H9 (cell line): ENCODE measurements around the gene CCDC180. TPM values are rescaled to one million over a fixed set of nuclear protein-coding genes. Genes with fewer than 3 reads are reported as not detected.

Source experiments
- DNase-seq: peaks from one replicate; pipeline ENCODE4 v3.0.0-alpha.2; 2017
- H2AFZ ChIP-seq: one replicate; pipeline ENCODE4 v1.6.1; 2013; ENCODE audit warnings: mild to moderate bottlenecking, low read length, control low read depth, moderate library complexity
- H2AK5ac ChIP-seq: 2 replicates; pipeline ENCODE4 v1.6.1; 2013; ENCODE audit warnings: low read length, control low read depth, mixed read lengths; ENCODE audit not compliant: insufficient read length
- H2BK120ac ChIP-seq: one replicate; pipeline ENCODE4 v1.6.1; 2013; ENCODE audit warnings: low read depth, mild to moderate bottlenecking, low read length, control low read depth, inconsistent platforms; ENCODE audit not compliant: poor library complexity, severe bottlenecking
- H2BK12ac ChIP-seq: 2 replicates; pipeline ENCODE4 v1.6.1; 2013; ENCODE audit warnings: low read length, control low read depth, mixed read lengths, low read depth; ENCODE audit not compliant: insufficient read length
- H2BK15ac ChIP-seq: 2 replicates; pipeline ENCODE4 v1.6.1; 2013; ENCODE audit warnings: low read depth, low read length, control low read depth
- H2BK20ac ChIP-seq: one replicate; pipeline ENCODE4 v1.6.1; 2013; ENCODE audit warnings: low read depth, mild to moderate bottlenecking, low read length, control low read depth, inconsistent platforms; ENCODE audit not compliant: poor library complexity, severe bottlenecking
- H2BK5ac ChIP-seq: 2 replicates; pipeline ENCODE4 v1.6.1; 2013; ENCODE audit warnings: low read length, control low read depth, mixed read lengths; ENCODE audit not compliant: insufficient read length
- H3K14ac ChIP-seq: 2 replicates; pipeline ENCODE4 v1.6.1; 2013; ENCODE audit warnings: low read length, control low read depth; ENCODE audit not compliant: insufficient read depth
- H3K18ac ChIP-seq: 2 replicates; pipeline ENCODE4 v1.6.1; 2013; ENCODE audit warnings: low read depth, mild to moderate bottlenecking, mixed read lengths, low read length, control low read depth; ENCODE audit not compliant: insufficient read length
- H3K23ac ChIP-seq: 2 replicates; pipeline ENCODE4 v1.6.1; 2013; ENCODE audit warnings: low read length, control low read depth, mixed read lengths, low read depth; ENCODE audit not compliant: insufficient read length
- H3K23me2 ChIP-seq: 2 replicates; pipeline ENCODE4 v1.6.1; 2013; ENCODE audit warnings: low read depth, mild to moderate bottlenecking, mixed read lengths, low read length, control low read depth; ENCODE audit not compliant: insufficient read length, poor library complexity, severe bottlenecking
- H3K27ac ChIP-seq: 2 replicates; pipeline ENCODE4 v1.5.1; 2013; ENCODE audit warnings: low read length, control low read depth, mixed read lengths, low read depth; ENCODE audit not compliant: insufficient read length
- H3K27me3 ChIP-seq: 2 replicates; pipeline ENCODE4 v1.6.1; 2013; ENCODE audit warnings: low read length, control low read depth, inconsistent platforms; ENCODE audit not compliant: insufficient read depth
- H3K4ac ChIP-seq: 2 replicates; pipeline ENCODE4 v1.6.1; 2013; ENCODE audit warnings: low read depth, mild to moderate bottlenecking, control low read depth, inconsistent platforms, low read length, moderate library complexity
- H3K4me1 ChIP-seq: 2 replicates; pipeline ENCODE4 v1.6.1; 2013; ENCODE audit warnings: low read length, control low read depth, inconsistent platforms; ENCODE audit not compliant: insufficient read depth
- H3K4me2 ChIP-seq: 2 replicates; pipeline ENCODE4 v1.6.1; 2013; ENCODE audit warnings: low read length, control low read depth, mixed read lengths; ENCODE audit not compliant: insufficient read length, insufficient read depth
- H3K56ac ChIP-seq: 2 replicates; pipeline ENCODE4 v1.6.1; 2013; ENCODE audit warnings: low read depth, mild to moderate bottlenecking, mixed read lengths, low read length, control low read depth; ENCODE audit not compliant: insufficient read length
- H3K79me1 ChIP-seq: 2 replicates; pipeline ENCODE4 v1.6.1; 2013; ENCODE audit warnings: low read depth, mild to moderate bottlenecking, moderate library complexity, low read length, control low read depth, inconsistent platforms; ENCODE audit not compliant: insufficient read depth, poor library complexity, severe bottlenecking
- H3K79me2 ChIP-seq: 2 replicates; pipeline ENCODE4 v1.6.1; 2013; ENCODE audit warnings: low read length, control low read depth, inconsistent platforms; ENCODE audit not compliant: insufficient read depth
- H3K9ac ChIP-seq: 2 replicates; pipeline ENCODE4 v1.6.1; 2013; ENCODE audit warnings: low read length, control low read depth, mixed read lengths; ENCODE audit not compliant: insufficient read length; ENCODE audit errors: extremely low read depth
- H3K9me3 ChIP-seq: one replicate; pipeline ENCODE4 v1.6.1; 2013; ENCODE audit warnings: low read depth, low read length, inconsistent platforms; ENCODE audit not compliant: control insufficient read depth
- H3T11ph ChIP-seq: one replicate; pipeline ENCODE4 v1.6.1; 2013; ENCODE audit warnings: mild to moderate bottlenecking, low read length, control low read depth, inconsistent platforms
- H4K20me1 ChIP-seq: one replicate; pipeline ENCODE4 v1.6.1; 2013; ENCODE audit not compliant: control insufficient read depth, insufficient read length, insufficient read depth
- H4K5ac ChIP-seq: 2 replicates; pipeline ENCODE4 v1.6.1; 2013; ENCODE audit warnings: low read depth, mild to moderate bottlenecking, mixed read lengths, low read length, control low read depth; ENCODE audit not compliant: insufficient read length
- H4K8ac ChIP-seq: replicated peaks from 2 replicates; pipeline ENCODE4 v1.6.1; 2013; ENCODE audit warnings: low read length, control low read depth, mixed read lengths, low read depth; ENCODE audit not compliant: insufficient read length
- H4K91ac ChIP-seq: 2 replicates; pipeline ENCODE4 v1.6.1; 2013; ENCODE audit warnings: low read depth, mild to moderate bottlenecking, moderate library complexity, mixed read lengths, low read length, control low read depth; ENCODE audit not compliant: insufficient read length
- H3K27ac Mint-ChIP-seq, 3 experiments: 2 replicates in 2 of 3; 3 replicates in 1 of 3; pipeline ENCODE4 v1.8.0; 2020 to 2021; ENCODE audit warnings: mixed read lengths in 3 of 3, mild to moderate bottlenecking in 1 of 3, moderate library complexity in 1 of 3
- H3K27me3 Mint-ChIP-seq: 2 replicates; pipeline ENCODE4 v1.8.0; 2021; ENCODE audit warnings: low read depth, mild to moderate bottlenecking, moderate library complexity, mixed read lengths
- H3K36me3 Mint-ChIP-seq, 3 experiments: 2 replicates in 2 of 3; 3 replicates in 1 of 3; pipeline ENCODE4 v1.8.0; 2020 to 2021; ENCODE audit warnings: low read depth in 3 of 3, mixed read lengths in 3 of 3; ENCODE audit not compliant: insufficient read depth in 1 of 3
- H3K4me1 Mint-ChIP-seq, 2 experiments: 2 replicates each; pipeline ENCODE4 v1.8.0; 2020; ENCODE audit warnings: mixed read lengths in 2 of 2
- H3K4me3 Mint-ChIP-seq, 2 experiments: 2 replicates in 1 of 2; 3 replicates in 1 of 2; pipeline ENCODE4 v1.8.0; 2020 to 2021; ENCODE audit warnings: mild to moderate bottlenecking in 2 of 2, mixed read lengths in 2 of 2, moderate library complexity in 1 of 2
- H3K9me3 Mint-ChIP-seq, 2 experiments: 2 replicates in 1 of 2; 3 replicates in 1 of 2; pipeline ENCODE4 v1.8.0; 2020; ENCODE audit warnings: mild to moderate bottlenecking in 2 of 2, mixed read lengths in 2 of 2, moderate library complexity in 1 of 2
- CTCF ChIP-seq: fragments of 200-600 bp; sonication (generic); conservative IDR thresholded peaks from 3 replicates; pipeline ENCODE4 v1.8.0; 2021; ENCODE audit warnings: antibody characterized with exemption, mild to moderate bottlenecking
- WGBS: extraction: QIAGEN DNeasy Blood & Tissue Kit; methylation state at CpG from one replicate; pipeline ENCODE4 v1.1.7; 2013; ENCODE audit warnings: missing lambda C conversion rate, low lambda C conversion rate, mixed read lengths; ENCODE audit not compliant: insufficient read length; ENCODE audit errors: extremely low coverage; 5-methylcytosine and 5-hydroxymethylcytosine counted together
- total RNA-seq: library from RNA; stranded (reverse); gene quantifications from 2 replicates; pipeline ENCODE4 v1.2.1, GENCODE V29; 2021

Gene CCDC180
- total RNA-seq, 1 experiment from 2014 or later, result 5.9 TPM

DNA sequence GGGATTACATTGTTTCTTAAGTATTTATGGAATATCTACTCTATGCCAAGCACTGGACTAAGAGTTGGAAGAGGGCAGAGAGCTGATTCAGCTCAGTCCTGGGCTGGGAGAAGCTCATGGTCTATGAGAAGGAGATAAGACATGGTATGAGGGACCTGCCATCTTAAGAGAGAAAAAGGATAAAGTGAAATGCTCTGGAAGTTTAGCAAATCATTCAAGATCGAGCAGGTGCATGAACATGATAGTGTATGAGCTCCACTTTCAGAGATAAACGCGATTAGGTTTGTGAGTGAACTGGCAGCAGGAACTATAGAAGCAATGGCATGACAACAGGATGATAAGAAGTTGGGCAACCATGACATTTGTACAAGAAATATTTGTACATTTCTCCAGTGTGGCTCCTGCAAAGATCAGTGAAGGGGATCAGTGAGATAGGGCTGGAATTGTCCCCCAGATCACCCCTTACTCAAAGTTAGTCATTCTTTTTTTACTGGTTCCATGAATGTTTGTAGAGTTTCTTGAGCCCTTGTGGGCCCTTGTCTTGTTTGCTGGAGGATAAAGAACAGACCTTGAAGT, 26.6 kb upstream of the CCDC180 start:
- Histone ChIP-seq H3K23ac (no peak overlapping the region), H4K91ac (no peak overlapping the region), H3K4me2 (no peak overlapping the region), H2BK15ac (no peak overlapping the region), H3K79me1 (no peaks in the 10 kb centered on the region), H3K9ac (no peak overlapping the region), H3K27ac (no peak overlapping the region), H2BK5ac (no peak overlapping the region), H3K27me3 (no peaks in the 10 kb centered on the region), H3K4me1 (peaks cover 7% of the 10 kb centered on the region; the same call in 1 of the 2 replicates), H2BK120ac (no peak overlapping the region), H3K56ac (no peak overlapping the region), H3K79me2 (no peaks in the 10 kb centered on the region), H2BK20ac (no peak overlapping the region), H2BK12ac (no peak overlapping the region), H3K14ac (no peak overlapping the region), H4K20me1 (no peaks in the 10 kb centered on the region), H4K8ac (no peak overlapping the region), H3K9me3 (no peaks in the 10 kb centered on the region), H2AFZ (no peak overlapping the region), H3T11ph (no peak overlapping the region), H2AK5ac (no peak overlapping the region), H3K18ac (no peak overlapping the region), H4K5ac (no peak overlapping the region), H3K23me2 (no peaks in the 10 kb centered on the region), H3K4ac (no peak overlapping the region)
- peaks cover 18 to 21% of the 10 kb centered on the region in 2 experiments for H3K4me1 Mint-ChIP-seq
- no peak for TF ChIP-seq CTCF
- no peak for DNase-seq
- H3K9me3 Mint-ChIP-seq, result peaks cover 7 to 12% of the 10 kb centered on the region in 2 experiments
- no CpG with 5 or more reads among the region's 3 CpGs for WGBS
- no peaks in the 10 kb centered on the region for H3K27me3 Mint-ChIP-seq
- no peak overlapping the region for H3K4me3 Mint-ChIP-seq
- peaks cover 49 to 74% (median 71%) of the 10 kb centered on the region in 3 experiments for H3K36me3 Mint-ChIP-seq
- H3K27ac Mint-ChIP-seq, result no peak overlapping the region
